Measurements from ENCODE around the gene NLRP7.

Gene NLRP7

GRCh38 chr19:54875506-54875905, 71.8 kb downstream of the NLRP7 start:
- H3K4me3 ChIP-seq (ENCODE audit: low read length) = no peak overlapping the region
- TF ChIP-seq CTCF (IDR thresholded peaks at IDR 0.05; ENCODE audit: insufficient read depth, low read depth, low read length, missing control alignments) = no peak
- DNase-seq (ENCODE audit: low read depth) = no peak

GRCh38 chr19:54873990-54874389, 73.3 kb downstream of the NLRP7 start, which contains the start of gene FCAR:
Gene FCAR (plus strand): TSS chr19:54874235. CDS start chr19:54874290, 55 bp downstream.
- no peak for TF ChIP-seq CTCF (IDR thresholded peaks at IDR 0.05; ENCODE audit: insufficient read depth, low read depth, low read length, missing control alignments)
- no peak within 1 kb of the TSS for H3K4me3 ChIP-seq (ENCODE audit: low read length)
- no peak for DNase-seq (ENCODE audit: low read depth)

All from epithelial cell of esophagus (primary cell).